Right lobe of liver (tissue), 4 donors: Measurements from ENCODE around the gene PLA2G4C.

Source experiments
- CTCF ChIP-seq, 4 donors: fragments of 200-600 bp in 3 of 4; fragments of 450-650 bp in 1 of 4; IDR thresholded peaks; one replicate each; pipeline versions ENCODE4 v1.5.1 to v1.8.0; 2016 to 2022; ENCODE audit warnings: antibody characterized with exemption in 4 of 4, mild to moderate bottlenecking in 2 of 4
- POLR2A ChIP-seq: fragments of 450-650 bp; IDR thresholded peaks from one replicate; pipeline ENCODE4 v1.6.1; 2017; ENCODE audit warnings: antibody characterized with exemption, mild to moderate bottlenecking
- donor health status: DM: no; HTN: no; CAD: no.
- donor health status: DM: no; HTN: no; CAD: no.
- donor health status: DM: no; HTN: yes; CAD: no.

GRCh38 chr19:48004236-48004635 is 106.4 kb downstream of the PLA2G4C start:
- no peak for TF ChIP-seq CTCF (IDR thresholded peaks at IDR 0.05)
- TF ChIP-seq POLR2A: no peak
